Measurements from ENCODE around the gene KMT2D.
A peak's percentile ranks its signal among the peaks of the same experiment; 100 is the strongest.

Gene KMT2D

DNA sequence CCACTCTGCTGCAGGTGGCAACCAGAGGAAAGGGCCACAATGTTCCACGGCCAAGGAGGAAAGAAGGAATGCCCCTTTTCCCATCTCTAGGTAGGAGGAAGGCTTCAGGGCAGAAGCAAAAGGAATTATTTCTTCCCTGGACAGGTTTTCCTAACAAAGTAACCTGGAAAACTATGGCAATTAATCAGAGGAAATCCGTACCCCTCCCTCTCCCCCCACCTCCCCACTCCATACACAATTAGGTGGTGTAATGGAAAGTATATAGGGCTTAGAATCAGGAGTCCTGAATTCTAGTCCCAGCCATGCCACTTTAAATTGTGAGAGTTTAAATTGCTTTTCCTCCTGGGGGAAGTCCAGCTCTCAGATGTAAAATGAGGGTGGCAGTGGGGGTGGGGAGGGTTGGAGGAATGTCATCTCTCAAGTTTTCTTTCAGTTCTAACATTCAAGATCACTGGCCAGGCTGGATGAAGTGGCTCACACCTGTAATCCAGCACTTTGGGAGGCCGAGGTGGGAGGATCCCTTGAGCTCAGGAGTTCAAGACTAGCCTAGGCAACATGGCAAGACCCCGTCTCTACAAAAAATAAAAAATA is 32.3 kb upstream of the KMT2D start:
- no peaks in the 10 kb centered on the region for H3K36me3 ChIP-seq (ENCODE audit: insufficient read depth, low read length)
- no peak overlapping the region for H3K9ac ChIP-seq (ENCODE audit: low read depth, low read length)
- peaks cover 14% of the 10 kb centered on the region; the same call in 1 of the 2 replicates for H3K4me1 ChIP-seq (ENCODE audit: insufficient read depth, low read length)
- no peaks in the 10 kb centered on the region for H3K9me3 ChIP-seq (ENCODE audit: control insufficient read depth, insufficient read depth, low read length)

GRCh38 chr12:49092086-49092815 is 31.7 kb upstream of the KMT2D start:
- H3K9ac ChIP-seq (ENCODE audit: low read depth, low read length): peak overlapping the region; percentile 32; the same call in 1 of the 2 replicates
- H3K36me3 ChIP-seq (ENCODE audit: insufficient read depth, low read length): no peaks in the 10 kb centered on the region
- peaks cover 14% of the 10 kb centered on the region; the same call in 1 of the 2 replicates for H3K4me1 ChIP-seq (ENCODE audit: insufficient read depth, low read length)
- H3K9me3 ChIP-seq (ENCODE audit: control insufficient read depth, insufficient read depth, low read length): no peaks in the 10 kb centered on the region

- peak overlapping the region; percentile 32; the same call in 1 of the 2 replicates for H3K9ac ChIP-seq (ENCODE audit: low read depth, low read length)
- H3K4me1 ChIP-seq (ENCODE audit: insufficient read depth, low read length): peaks cover 14% of the 10 kb centered on the region; the same call in 1 of the 2 replicates
- no peaks in the 10 kb centered on the region for H3K36me3 ChIP-seq (ENCODE audit: insufficient read depth, low read length)
- no peaks in the 10 kb centered on the region for H3K9me3 ChIP-seq (ENCODE audit: control insufficient read depth, insufficient read depth, low read length)
Measured at GRCh38 chr12:49091836-49092085, 31.2 kb upstream of the KMT2D start.

- Histone ChIP-seq H3K9ac (ENCODE audit: low read depth, low read length) (peak overlapping the region; percentile 32; the same call in 1 of the 2 replicates), H3K36me3 (ENCODE audit: insufficient read depth, low read length) (no peaks in the 10 kb centered on the region), H3K9me3 (ENCODE audit: control insufficient read depth, insufficient read depth, low read length) (no peaks in the 10 kb centered on the region), H3K4me1 (ENCODE audit: insufficient read depth, low read length) (peaks cover 14% of the 10 kb centered on the region; the same call in 1 of the 2 replicates)
Measured at GRCh38 chr12:49091056-49091835, 30.7 kb upstream of the KMT2D start.

DNA sequence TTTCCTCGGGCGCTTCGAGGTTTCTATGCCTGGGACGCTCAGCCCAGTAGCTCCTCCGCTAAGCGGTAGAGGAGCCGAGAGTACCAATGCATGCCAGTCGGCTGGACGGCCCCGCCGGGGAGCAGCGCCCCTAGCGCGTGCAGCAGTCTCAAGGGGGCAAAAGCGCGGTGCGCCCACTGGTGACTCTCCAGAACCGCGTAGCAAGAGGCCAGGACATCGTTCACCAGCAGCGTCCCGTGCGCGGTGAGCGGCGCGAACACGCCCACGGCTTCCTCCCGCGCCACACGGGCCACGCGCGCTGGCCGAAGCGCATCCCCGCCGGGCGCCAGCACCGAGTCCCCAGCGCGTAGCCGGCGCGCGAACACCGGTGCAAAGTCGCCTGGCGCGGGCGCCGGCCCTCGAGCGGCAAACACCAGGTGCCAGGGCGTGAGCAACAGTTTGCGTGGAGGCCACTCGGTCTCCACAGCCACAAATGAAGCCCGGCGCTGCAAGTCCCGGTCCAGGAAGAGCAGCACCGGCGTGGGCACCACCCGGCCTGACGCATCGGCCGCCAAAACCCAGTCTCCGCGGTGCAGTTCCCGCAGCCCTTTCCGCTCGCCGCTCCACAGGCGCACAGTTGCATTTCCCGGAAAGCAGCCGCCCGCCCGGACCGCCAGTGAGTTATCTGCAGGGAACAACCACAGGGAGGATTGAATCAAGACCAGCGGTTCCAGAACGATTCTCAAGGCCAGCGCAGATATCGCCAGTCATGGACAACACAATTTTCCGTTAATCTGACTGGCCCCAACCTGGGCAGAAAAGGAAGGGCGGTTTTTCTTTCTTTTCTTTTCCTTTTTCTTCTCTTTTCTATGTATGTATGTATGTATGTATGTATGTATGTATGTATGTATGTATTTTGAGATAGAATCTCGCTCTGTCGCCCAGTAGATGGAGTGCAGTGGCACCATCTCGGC is 29.5 kb upstream of the KMT2D start:
- peak overlapping the region; percentile 16; the same call in 1 of the 2 replicates for H3K9ac ChIP-seq (ENCODE audit: low read depth, low read length)
- peaks cover 14% of the 10 kb centered on the region; the same call in 1 of the 2 replicates for H3K4me1 ChIP-seq (ENCODE audit: insufficient read depth, low read length)
- no peaks in the 10 kb centered on the region for H3K9me3 ChIP-seq (ENCODE audit: control insufficient read depth, insufficient read depth, low read length)
- no peaks in the 10 kb centered on the region for H3K36me3 ChIP-seq (ENCODE audit: insufficient read depth, low read length)

GRCh38 chr12:49088932-49089330 is 28.3 kb upstream of the KMT2D start:
- Histone ChIP-seq H3K4me1 (ENCODE audit: insufficient read depth, low read length) (peaks cover 14% of the 10 kb centered on the region; the same call in 1 of the 2 replicates), H3K9me3 (ENCODE audit: control insufficient read depth, insufficient read depth, low read length) (no peaks in the 10 kb centered on the region), H3K36me3 (ENCODE audit: insufficient read depth, low read length) (no peaks in the 10 kb centered on the region), H3K9ac (ENCODE audit: low read depth, low read length) (no peak overlapping the region)

GRCh38 chr12:49088150-49088931 is 27.7 kb upstream of the KMT2D start:
- Histone ChIP-seq H3K4me1 (ENCODE audit: insufficient read depth, low read length) (peaks cover 13% of the 10 kb centered on the region; the same call in 1 of the 2 replicates), H3K36me3 (ENCODE audit: insufficient read depth, low read length) (no peaks in the 10 kb centered on the region), H3K9ac (ENCODE audit: low read depth, low read length) (no peak overlapping the region)

GRCh38 chr12:49086116-49086515 is 25.5 kb upstream of the KMT2D start:
- H3K36me3 ChIP-seq (ENCODE audit: insufficient read depth, low read length): no peaks in the 10 kb centered on the region
- no peaks in the 10 kb centered on the region for H3K9me3 ChIP-seq (ENCODE audit: control insufficient read depth, insufficient read depth, low read length)
- no peak overlapping the region for H3K9ac ChIP-seq (ENCODE audit: low read depth, low read length)
- H3K4me1 ChIP-seq (ENCODE audit: insufficient read depth, low read length): peaks cover 3% of the 10 kb centered on the region; the same call in 1 of the 2 replicates

More at GRCh38 chr12:49088150-49088931, 27.7 kb upstream of the KMT2D start:
- no peaks in the 10 kb centered on the region for H3K9me3 ChIP-seq (ENCODE audit: control insufficient read depth, insufficient read depth, low read length)

GRCh38 chr12:49084438-49084837 is 23.8 kb upstream of the KMT2D start:
- no peaks in the 10 kb centered on the region for H3K36me3 ChIP-seq (ENCODE audit: insufficient read depth, low read length)
- no peak overlapping the region for H3K9ac ChIP-seq (ENCODE audit: low read depth, low read length)
- no peaks in the 10 kb centered on the region for H3K9me3 ChIP-seq (ENCODE audit: control insufficient read depth, insufficient read depth, low read length)
- H3K4me1 ChIP-seq (ENCODE audit: insufficient read depth, low read length): peaks cover 3% of the 10 kb centered on the region; the same call in 1 of the 2 replicates

DNA sequence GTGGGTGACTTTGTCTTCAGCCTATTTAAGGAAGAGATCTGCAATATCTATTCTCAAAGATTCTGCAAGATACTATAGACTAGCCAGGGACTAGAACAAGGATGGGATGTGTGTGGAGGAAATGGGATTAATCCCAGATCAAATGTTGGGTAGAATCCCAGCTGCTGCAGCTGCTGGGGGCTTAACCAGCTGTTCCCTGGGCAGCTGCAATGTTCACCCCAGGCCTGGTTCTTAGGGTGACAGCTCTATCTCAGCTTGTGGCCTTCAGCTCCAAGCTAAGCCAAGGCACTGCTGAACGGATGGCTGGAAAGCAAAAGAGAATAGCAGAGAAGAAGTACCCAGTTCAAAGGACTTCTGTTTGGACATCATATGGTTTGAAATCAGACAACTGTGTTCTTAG is 19.2 kb upstream of the KMT2D start:
- Histone ChIP-seq H3K4me1 (ENCODE audit: insufficient read depth, low read length) (no peaks in the 10 kb centered on the region), H3K9ac (ENCODE audit: low read depth, low read length) (no peak overlapping the region), H3K9me3 (ENCODE audit: control insufficient read depth, insufficient read depth, low read length) (no peaks in the 10 kb centered on the region), H3K36me3 (ENCODE audit: insufficient read depth, low read length) (no peaks in the 10 kb centered on the region)

DNA sequence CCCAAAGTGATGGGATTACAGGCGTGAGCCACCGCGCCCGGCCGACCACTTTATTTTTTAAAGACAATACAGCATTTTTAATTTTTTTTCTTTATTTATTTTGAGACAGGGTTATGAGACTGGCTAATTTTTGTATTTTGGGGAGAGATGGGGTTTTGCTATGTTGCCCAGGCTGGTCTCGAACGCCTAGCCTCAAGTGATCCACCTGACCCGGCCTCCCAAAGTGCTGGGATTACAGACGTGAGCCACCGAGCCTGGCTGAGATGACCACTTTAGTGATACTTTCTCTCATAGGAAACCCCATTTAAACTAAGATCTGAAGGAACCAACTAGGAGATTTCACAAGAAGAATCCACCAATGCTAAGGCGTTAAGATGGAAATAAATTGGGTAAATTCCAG is 10.4 kb upstream of the KMT2D start:
- peaks cover 4% of the 10 kb centered on the region; the same call in 1 of the 2 replicates for H3K4me1 ChIP-seq (ENCODE audit: insufficient read depth, low read length)
- no peaks in the 10 kb centered on the region for H3K9me3 ChIP-seq (ENCODE audit: control insufficient read depth, insufficient read depth, low read length)
- H3K36me3 ChIP-seq (ENCODE audit: insufficient read depth, low read length): no peaks in the 10 kb centered on the region
- no peak overlapping the region for H3K9ac ChIP-seq (ENCODE audit: low read depth, low read length)

DNA sequence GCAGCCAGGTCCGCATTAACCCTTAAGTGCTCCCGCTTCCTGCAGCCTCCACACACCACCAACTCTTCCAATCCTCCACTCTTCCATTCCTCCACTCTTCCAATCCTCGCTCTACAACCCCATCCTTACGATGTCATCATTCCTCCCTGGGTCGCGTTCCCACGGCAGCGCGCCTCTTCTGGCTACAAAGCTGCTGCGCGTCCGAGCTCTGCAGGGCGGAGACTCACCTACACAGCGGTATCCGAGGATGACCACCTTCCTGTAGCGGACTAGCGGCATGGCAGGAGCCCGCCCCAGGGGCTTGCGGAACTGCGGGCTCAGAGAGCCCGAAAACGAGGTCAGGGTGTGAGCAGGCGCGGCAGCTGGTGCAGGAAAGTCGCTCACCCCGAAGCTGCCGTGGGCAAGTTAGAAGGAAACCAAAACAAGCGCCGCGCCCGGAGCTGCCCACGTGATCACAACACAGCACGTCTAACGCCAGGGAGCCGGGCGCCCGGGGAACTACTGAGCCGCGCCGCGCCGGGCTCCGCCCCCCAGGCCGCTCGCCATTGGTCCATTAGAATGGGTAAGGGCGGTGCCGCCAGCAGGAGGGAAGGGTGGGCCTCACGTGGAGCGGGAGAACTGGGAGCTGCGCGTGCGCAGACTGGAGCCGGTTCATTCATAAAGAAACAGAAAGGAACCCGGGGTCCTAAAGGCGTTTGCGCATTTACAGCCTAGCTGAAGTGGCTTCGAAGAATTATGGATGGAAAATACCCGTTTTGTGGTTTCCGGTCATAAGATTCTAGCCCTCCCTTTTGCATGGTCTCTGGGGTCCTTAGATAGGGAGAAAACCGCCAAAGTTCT is 9.1 kb upstream of the KMT2D start, which contains the start of gene RHEBL1:
Gene RHEBL1, minus strand, starts transcription at position 473 of the 840 bp plus-strand sequence. Its CDS starts 194 bp downstream, at position 279.
- Histone ChIP-seq H3K36me3 (ENCODE audit: insufficient read depth, low read length) (no peaks in the 10 kb centered on the region), H3K4me1 (ENCODE audit: insufficient read depth, low read length) (peaks cover 4% of the 10 kb centered on the region; the same call in 1 of the 2 replicates), H3K9me3 (ENCODE audit: control insufficient read depth, insufficient read depth, low read length) (no peaks in the 10 kb centered on the region), H3K9ac (ENCODE audit: low read depth, low read length) (peak within 1 kb of the TSS; percentile 98)
